SK-N-SH (cell line): ENCODE results near the gene ST6GALNAC3. TPM values are rescaled to one million over a fixed set of nuclear protein-coding genes. Genes with fewer than 3 reads are reported as not detected.
A peak's percentile ranks its signal among the peaks of the same experiment; 100 is the strongest.

Source experiments
- CTCF ChIA-PET: fragments of 300-600, 350-600 bp; formaldehyde crosslinking; extraction: SDS; loops from one replicate; lab custom pipeline; 2021; lab: Yijun Ruan, JAX
- POLR2A ChIA-PET: fragments of 350-600 bp; sonication (Branson Sonifier 250); formaldehyde crosslinking; extraction: SDS; loops from one replicate; lab custom pipeline; 2020; ENCODE audit warnings: antibody characterized with exemption, inconsistent platforms; lab: Yijun Ruan, JAX
- DNase-seq: peaks from one replicate; pipeline ENCODE4 v3.0.0; 2012
- H2AFZ ChIP-seq: fragments of 200-600 bp; sonication (generic); 2 replicates; pipeline ENCODE4 v1.8.1; 2016; ENCODE audit warnings: antibody characterized with exemption, mild to moderate bottlenecking, low read depth
- H3F3A ChIP-seq: fragments of 200-600 bp; sonication (generic); replicated peaks from 2 replicates; pipeline ENCODE3; 2016; ENCODE audit warnings: antibody characterized with exemption, mild to moderate bottlenecking; ENCODE audit not compliant: insufficient read depth
- H3K27ac ChIP-seq, 2 experiments: fragments of 200-500 bp in 1 of 2; fragments of 200-600 bp in 1 of 2; sonication (Bioruptor generic) in 1 of 2; sonication (generic), shearing (Covaris generic) in 1 of 2; 2 replicates each; pipeline versions ENCODE4 v1.5.1 to v1.6.1; 2014 to 2016; ENCODE audit warnings: low read depth in 2 of 2, inconsistent platforms in 1 of 2, low read length in 1 of 2, mild to moderate bottlenecking in 1 of 2, mixed read lengths in 1 of 2
- H3K27me3 ChIP-seq: fragments of 200-600 bp; sonication (generic), shearing (Covaris generic); 2 replicates; pipeline ENCODE4 v1.6.1; 2016; ENCODE audit warnings: mixed run types; ENCODE audit not compliant: insufficient read depth
- H3K36me3 ChIP-seq, 2 experiments: fragments of 200-500 bp in 1 of 2; fragments of 200-600 bp in 1 of 2; sonication (Bioruptor generic) in 1 of 2; sonication (generic) in 1 of 2; replicated peaks in 1 of 2; 2 replicates each; pipeline versions ENCODE3 to v1.5.1; 2014 to 2016; ENCODE audit warnings: low read length in 1 of 2, mild to moderate bottlenecking in 1 of 2; ENCODE audit not compliant: insufficient read depth in 2 of 2, control insufficient read depth in 1 of 2
- H3K4me1 ChIP-seq, 2 experiments: fragments of 200-500 bp in 1 of 2; fragments of 200-600 bp in 1 of 2; sonication (Bioruptor generic) in 1 of 2; sonication (generic), shearing (Covaris generic) in 1 of 2; 2 replicates each; pipeline versions ENCODE4 v1.5.1 to v1.6.1; 2014 to 2016; ENCODE audit warnings: low read depth in 1 of 2, low read length in 1 of 2, mixed run types in 1 of 2; ENCODE audit not compliant: insufficient read depth in 2 of 2, control insufficient read depth in 1 of 2
- H3K4me2 ChIP-seq: fragments of 200-600 bp; sonication (generic), shearing (Covaris generic); 2 replicates; pipeline ENCODE4 v1.6.1; 2017; ENCODE audit warnings: mixed run types
- H3K4me3 ChIP-seq, 2 experiments: fragments of 200-500 bp in 1 of 2; fragments of 200-600 bp in 1 of 2; sonication (Bioruptor generic) in 1 of 2; sonication (generic), shearing (Covaris generic) in 1 of 2; 2 replicates each; pipeline versions ENCODE4 v1.5.1 to v1.8.1; 2014 to 2016; ENCODE audit warnings: low read depth in 2 of 2, inconsistent platforms in 1 of 2, low read length in 1 of 2, mild to moderate bottlenecking in 1 of 2, mixed read lengths in 1 of 2, moderate library complexity in 1 of 2
- H3K79me2 ChIP-seq: fragments of 200-600 bp; sonication (generic); 2 replicates; pipeline ENCODE4 v1.8.1; 2017; ENCODE audit warnings: mild to moderate bottlenecking; ENCODE audit not compliant: insufficient read depth
- H3K9ac ChIP-seq: fragments of 200-600 bp; sonication (generic); 2 replicates; pipeline ENCODE4 v1.6.1; 2017; ENCODE audit warnings: mixed run types
- H3K9me2 ChIP-seq: fragments of 200-600 bp; sonication (generic); 2 replicates; pipeline ENCODE4 v1.6.1; 2017; ENCODE audit warnings: mixed run types
- H3K9me3 ChIP-seq: fragments of 200-600 bp; sonication (generic); 2 replicates; pipeline ENCODE4 v1.6.1; 2017; ENCODE audit warnings: mixed run types, mild to moderate bottlenecking, moderate library complexity
- H4K20me1 ChIP-seq: fragments of 200-600 bp; sonication (generic); 2 replicates; pipeline ENCODE4 v1.6.1; 2017; ENCODE audit warnings: mild to moderate bottlenecking, mixed run types; ENCODE audit not compliant: insufficient read depth
- CHD2 ChIP-seq: fragments of 150-350 bp; IDR thresholded peaks from 2 replicates; pipeline ENCODE4 v1.6.1; 2018; ENCODE audit warnings: low read length; ENCODE audit not compliant: partially characterized antibody
- ELF1 ChIP-seq: IDR thresholded peaks from 2 replicates; pipeline ENCODE4 v1.4.0; 2012
- EP300 ChIP-seq, 2 experiments: IDR thresholded peaks; 2 replicates each; pipeline versions ENCODE4 v1.4.0 to v1.6.1; 2012; ENCODE audit warnings: borderline replicate concordance in 1 of 2, low read depth in 1 of 2, low read length in 1 of 2
- FOXJ3 ChIP-seq: sonication (generic); formaldehyde crosslinking; IDR thresholded peaks from 2 replicates; pipeline ENCODE4 v1.5.1; 2020; ENCODE audit warnings: mild to moderate bottlenecking, missing genetic modification reagents
- FOXM1 ChIP-seq: IDR thresholded peaks from 2 replicates; pipeline ENCODE4 v1.4.0; 2012; ENCODE audit warnings: low read depth, mild to moderate bottlenecking
- GABPA ChIP-seq: IDR thresholded peaks from 2 replicates; pipeline ENCODE4 v1.4.0; 2012; ENCODE audit warnings: low read depth, mild to moderate bottlenecking
- GATA2 ChIP-seq: sonication (generic); formaldehyde crosslinking; IDR thresholded peaks from 2 replicates; pipeline ENCODE4 v1.5.0; 2020; ENCODE audit warnings: mild to moderate bottlenecking, missing genetic modification reagents
- JUND ChIP-seq: IDR thresholded peaks from 2 replicates; pipeline ENCODE4 v1.4.0; 2012
- MAX ChIP-seq: IDR thresholded peaks from 2 replicates; pipeline ENCODE4 v1.4.0; 2012; ENCODE audit warnings: low read depth
- MEF2A ChIP-seq: IDR thresholded peaks from 2 replicates; pipeline ENCODE4 v1.4.0; 2012; ENCODE audit warnings: low read depth, borderline replicate concordance
- MXI1 ChIP-seq: IDR thresholded peaks from 2 replicates; pipeline ENCODE4 v1.6.1; 2012; ENCODE audit warnings: mild to moderate bottlenecking, low read depth, low read length, improper control_type of control experiment
- NFIC ChIP-seq: IDR thresholded peaks from 2 replicates; pipeline ENCODE4 v1.4.0; 2012; ENCODE audit warnings: borderline replicate concordance
- NRF1 ChIP-seq: IDR thresholded peaks from 2 replicates; pipeline ENCODE4 v1.6.1; 2012; ENCODE audit warnings: low read depth, mild to moderate bottlenecking, low read length
- PBX3 ChIP-seq: IDR thresholded peaks from 2 replicates; pipeline ENCODE4; 2012
- POLR2AphosphoS5 ChIP-seq: IDR thresholded peaks from 2 replicates; pipeline ENCODE4 v1.6.1; 2012; ENCODE audit warnings: low read depth, low read length
- RAD21 ChIP-seq: IDR thresholded peaks from 2 replicates; pipeline ENCODE4 v1.6.1; 2012; ENCODE audit warnings: mild to moderate bottlenecking, low read length
- RCOR1 ChIP-seq: fragments of 150-350 bp; IDR thresholded peaks from 2 replicates; pipeline ENCODE4 v1.6.1; 2017; ENCODE audit warnings: antibody characterized with exemption, low read length
- RXRA ChIP-seq: IDR thresholded peaks from 2 replicates; pipeline ENCODE4 v1.4.0; 2012; ENCODE audit warnings: low read depth, mild to moderate bottlenecking, borderline replicate concordance
- TCF12 ChIP-seq: IDR thresholded peaks from 2 replicates; pipeline ENCODE4 v1.4.0; 2012
- TEAD4 ChIP-seq: IDR thresholded peaks from 2 replicates; pipeline ENCODE4 v1.4.0; 2012; ENCODE audit warnings: mild to moderate bottlenecking, borderline replicate concordance; ENCODE audit not compliant: insufficient read depth
- WGBS: methylation state at CpG from one replicate; pipeline ENCODE4 v1.1.6; 2017; ENCODE audit warnings: low lambda C conversion rate; 5-methylcytosine and 5-hydroxymethylcytosine counted together
- polyA plus RNA-seq, 3 experiments: library from polyadenylated mRNA; depleted of rRNA; stranded (reverse); fragments of >200 nt; gene quantifications; 2 replicates each; pipeline ENCODE4 v1.2.3, GENCODE V29; 2012
- TF ChIP-seq, protein P1 (sequence below): IDR thresholded peaks from 2 replicates; pipeline ENCODE4 v1.4.0; 2012; ENCODE audit warnings: low read depth, borderline replicate concordance

ST6GALNAC3 gene
- polyA plus RNA-seq, 1 of the 3 experiments (the other 2 are of a cell fraction), result 8.1 TPM

DNA sequence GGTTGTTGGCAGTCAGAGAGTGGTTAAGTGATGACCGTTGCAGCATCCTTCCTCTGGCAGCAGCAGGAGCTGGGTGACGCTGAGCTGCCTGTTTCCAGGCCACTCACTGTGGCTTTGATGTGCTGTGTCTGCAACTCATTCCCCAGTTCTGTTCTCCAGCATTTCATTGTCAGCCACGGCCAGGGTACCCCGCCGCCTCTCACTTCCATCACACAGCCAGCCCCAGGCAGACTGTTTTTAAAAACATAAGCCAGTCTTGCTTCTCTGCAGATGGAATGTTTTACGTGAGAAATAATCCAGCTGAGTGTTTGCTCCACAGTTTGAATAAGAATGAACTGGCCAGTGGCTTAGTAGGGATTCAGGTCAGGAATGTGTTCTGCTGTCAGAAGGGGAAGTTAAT is 21.5 kb upstream of the ST6GALNAC3 start:
- 10% methylated on average over 6 of the region's 6 CpGs for WGBS
- H3K4me3 ChIP-seq, result no peak overlapping the region
- no peaks in the 10 kb centered on the region for H3F3A ChIP-seq
- H3K4me2 ChIP-seq, result peak overlapping the region; percentile 56; the same call in 1 of the 2 replicates
- 0 out of 2 replicates have a peak, but pooled peaks have one; percentile 21 for TF ChIP-seq POLR2AphosphoS5
- TF ChIP-seq TCF12, result peak; percentile 61
- peak; percentile 69 for TF ChIP-seq RCOR1
- TF ChIP-seq TEAD4, result no peak
- no peak for TF ChIP-seq RXRA
- peak; percentile 60; the same call in 1 of the 2 replicates for TF ChIP-seq NFIC
- TF ChIP-seq FOXJ3 (CRISPR knock-in tag), result 0 out of 2 replicates have a peak, but pooled peaks have one; percentile 39
- TF ChIP-seq PBX3, result peak; percentile 52
- TF ChIP-seq MEF2A, result no peak
- TF ChIP-seq MXI1, result 0 out of 2 replicates have a peak, but pooled peaks have one; percentile 21
- TF ChIP-seq CHD2, result peak; percentile 69
- peak; percentile 35; the same call in 1 of the 2 replicates for TF ChIP-seq RAD21
- TF ChIP-seq MAX, result no peak
- peak; percentile 41 to 61; a peak in 2 of 4 replicates for TF ChIP-seq EP300 (IDR thresholded peaks at IDR 0.05; ENCODE audit: borderline replicate concordance in 1 of 2, low read depth in 1 of 2, low read length in 1 of 2)
- no peaks in the 10 kb centered on the region for H3K9me3 ChIP-seq
- peaks cover 0 to 49% of the 10 kb centered on the region in 2 experiments; a peak in 2 of 4 replicates for H3K4me1 ChIP-seq
- H2AFZ ChIP-seq, result peak overlapping the region; percentile 68
- H3K27ac ChIP-seq, result peak overlapping the region; percentile 45 to 96
- H3K27me3 ChIP-seq, result no peaks in the 10 kb centered on the region
- peak; percentile 59 for DNase-seq
- H4K20me1 ChIP-seq, result no peaks in the 10 kb centered on the region
- no peaks in the 10 kb centered on the region for H3K36me3 ChIP-seq
- H3K9ac ChIP-seq, result no peak overlapping the region
- POLR2A ChIA-PET, result interaction anchor here (0.6 to 1.3 kb wide), 3 partner anchors 13 to 87 kb away, joined by 3 to 4 read pairs (median 3); no protein-coding TSS in a partner anchor
- no peaks in the 10 kb centered on the region; the same call in 1 of the 2 replicates for H3K9me2 ChIP-seq
- CTCF ChIA-PET, result interaction anchor here (1.0 to 1.8 kb wide), 3 partner anchors 11 to 1073 kb away, joined by 5 read pairs; no protein-coding TSS in a partner anchor
- no peaks in the 10 kb centered on the region for H3K79me2 ChIP-seq

DNA sequence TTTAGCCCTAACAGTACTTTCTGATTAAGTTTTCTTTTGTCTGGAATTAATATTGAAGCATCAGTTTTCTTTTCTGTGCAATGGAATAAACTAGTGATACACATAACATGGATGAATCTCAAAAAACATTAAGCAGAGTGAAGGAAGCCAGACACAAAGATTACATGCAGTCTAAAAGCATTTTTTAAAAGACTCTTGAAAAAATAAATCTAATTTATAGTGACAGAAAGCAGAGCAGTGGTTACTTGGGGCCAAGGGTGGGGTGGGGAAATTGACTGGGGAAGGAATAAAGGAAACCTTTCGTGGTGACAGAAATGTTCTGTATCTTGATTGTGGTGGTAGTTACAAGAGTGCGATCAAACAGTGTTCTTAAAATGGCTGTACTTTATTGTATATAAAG is 20.2 kb upstream of the ST6GALNAC3 start:
- H3K4me3 ChIP-seq, result no peak overlapping the region
- H3K27ac ChIP-seq, result peak overlapping the region; percentile 53 to 96; a peak in 3 of 4 replicates
- no peaks in the 10 kb centered on the region for H3K9me3 ChIP-seq
- no peak overlapping the region for H3K4me2 ChIP-seq
- no peak overlapping the region for H3K9ac ChIP-seq
- POLR2A ChIA-PET, result no interaction called here
- no peaks in the 10 kb centered on the region for H3F3A ChIP-seq
- H3K36me3 ChIP-seq, result no peaks in the 10 kb centered on the region
- H2AFZ ChIP-seq, result peak overlapping the region; percentile 69
- CTCF ChIA-PET, result no interaction called here
- H3K9me2 ChIP-seq, result no peaks in the 10 kb centered on the region; the same call in 1 of the 2 replicates
- whole genome bisulfite sequencing, result 16% methylated on average over 2 of the region's 2 CpGs
- peaks cover 0 to 40% of the 10 kb centered on the region in 2 experiments; a peak in 2 of 4 replicates for H3K4me1 ChIP-seq
- H4K20me1 ChIP-seq, result no peaks in the 10 kb centered on the region
- H3K27me3 ChIP-seq, result no peaks in the 10 kb centered on the region
- no peaks in the 10 kb centered on the region for H3K79me2 ChIP-seq
- peak; percentile 48 for DNase-seq
- TF ChIP-seq POLR2AphosphoS5 (peak; percentile 51; the same call in 1 of the 2 replicates), CHD2 (no peak), NFIC (peak; percentile 32; the same call in 1 of the 2 replicates), GABPA (no peak), NRF1 (no peak), EP300 (IDR thresholded peaks at IDR 0.05; ENCODE audit: borderline replicate concordance in 1 of 2, low read depth in 1 of 2, low read length in 1 of 2) (peak; percentile 65 to 84), ELF1 (no peak), FOXM1 (0 out of 2 replicates have a peak, but pooled peaks have one; percentile 44), TEAD4 (peak; percentile 59; the same call in 1 of the 2 replicates), RCOR1 (peak; percentile 45; the same call in 1 of the 2 replicates), JUND (no peak), GATA2 (CRISPR knock-in tag) (no peak; the same call in 1 of the 2 replicates), MXI1 (no peak), TCF12 (peak; percentile 88), PBX3 (peak; percentile 80), FOXJ3 (CRISPR knock-in tag) (no peak)
- TF ChIP-seq, protein P1, sequence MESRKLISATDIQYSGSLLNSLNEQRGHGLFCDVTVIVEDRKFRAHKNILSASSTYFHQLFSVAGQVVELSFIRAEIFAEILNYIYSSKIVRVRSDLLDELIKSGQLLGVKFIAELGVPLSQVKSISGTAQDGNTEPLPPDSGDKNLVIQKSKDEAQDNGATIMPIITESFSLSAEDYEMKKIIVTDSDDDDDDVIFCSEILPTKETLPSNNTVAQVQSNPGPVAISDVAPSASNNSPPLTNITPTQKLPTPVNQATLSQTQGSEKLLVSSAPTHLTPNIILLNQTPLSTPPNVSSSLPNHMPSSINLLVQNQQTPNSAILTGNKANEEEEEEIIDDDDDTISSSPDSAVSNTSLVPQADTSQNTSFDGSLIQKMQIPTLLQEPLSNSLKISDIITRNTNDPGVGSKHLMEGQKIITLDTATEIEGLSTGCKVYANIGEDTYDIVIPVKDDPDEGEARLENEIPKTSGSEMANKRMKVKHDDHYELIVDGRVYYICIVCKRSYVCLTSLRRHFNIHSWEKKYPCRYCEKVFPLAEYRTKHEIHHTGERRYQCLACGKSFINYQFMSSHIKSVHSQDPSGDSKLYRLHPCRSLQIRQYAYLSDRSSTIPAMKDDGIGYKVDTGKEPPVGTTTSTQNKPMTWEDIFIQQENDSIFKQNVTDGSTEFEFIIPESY, result no peak
